Left lung (tissue), 10 donors: Measurements from ENCODE around the gene NR6A1. TPM values are rescaled to one million over a fixed set of nuclear protein-coding genes. Genes with fewer than 3 reads are reported as not detected.
A peak's percentile ranks its signal among the peaks of the same experiment; 100 is the strongest.

Experiments
- ATAC-seq: fragments of 200-7000 bp; cut with Tn5 transposase; one replicate; pipeline ENCODE4 v1.9.1; 2020; ENCODE audit warnings: moderate library complexity
- DNase-seq, 4 donors: peaks; one replicate each; pipeline ENCODE4 v3.0.0-alpha.2; 2013 to 2020
- H3K27ac ChIP-seq, 2 donors: fragments of 200-600 bp; sonication (generic) in 1 of 2; one replicate each; pipeline versions ENCODE4 v1.5.0 to v1.8.0; 2020 to 2021
- H3K27me3 ChIP-seq, 2 donors: fragments of 200-600 bp; sonication (generic) in 1 of 2; one replicate each; pipeline versions ENCODE4 v1.5.0 to v1.8.0; 2020 to 2021
- H3K36me3 ChIP-seq, 2 donors: fragments of 200-600 bp; sonication (generic) in 1 of 2; one replicate each; pipeline versions ENCODE4 v1.5.0 to v1.8.0; 2020 to 2021
- H3K4me1 ChIP-seq, 2 donors: fragments of 200-600 bp; one replicate each; pipeline ENCODE4 v1.8.0; 2021
- H3K4me3 ChIP-seq, 2 donors: fragments of 200-600 bp; sonication (generic) in 1 of 2; one replicate each; pipeline versions ENCODE4 v1.5.0 to v1.8.0; 2020 to 2021; ENCODE audit warnings: mild to moderate bottlenecking in 1 of 2
- H3K9me3 ChIP-seq, 2 donors: fragments of 200-600 bp; sonication (generic) in 1 of 2; one replicate each; pipeline versions ENCODE4 v1.5.0 to v1.8.0; 2020 to 2021
- CTCF ChIP-seq, 2 donors: fragments of 200-600 bp; sonication (generic) in 1 of 2; IDR thresholded peaks; one replicate each; pipeline versions ENCODE4 v1.5.0 to v1.8.0; 2021; ENCODE audit warnings: antibody characterized with exemption in 2 of 2
- intact Hi-C, 2 donors: fragments of 100-400 bp; cut with DNase I; formaldehyde crosslinking; loops; one replicate each; pipeline versions ENCODE4 v1.11.2 to v1.14.2; 2022
- polyA plus RNA-seq, 6 donors: library from polyadenylated mRNA; unstranded; fragments of 120-200 nt; gene quantifications; one replicate each; pipeline ENCODE4 v1.2.1, GENCODE V29; 2013; ENCODE audit not compliant: insufficient read length in 6 of 6
- total RNA-seq, 2 donors: library from RNA; stranded (reverse); fragmentation: NEBNext Ultra II Directional; extraction: Animal tissue kit (Norgen Biotek cat#: 25700); gene quantifications; one replicate each; pipeline ENCODE4 v1.2.1, GENCODE V29; 2021
- donor health status: DM: no; HTN: yes; CAD: no.
- donor health status: DM: no; HTN: no; CAD: no.

The NR6A1 gene
- total and polyA plus RNA-seq, 8 donors: 1.2 to 4.1 (median 1.7) TPM

DNA sequence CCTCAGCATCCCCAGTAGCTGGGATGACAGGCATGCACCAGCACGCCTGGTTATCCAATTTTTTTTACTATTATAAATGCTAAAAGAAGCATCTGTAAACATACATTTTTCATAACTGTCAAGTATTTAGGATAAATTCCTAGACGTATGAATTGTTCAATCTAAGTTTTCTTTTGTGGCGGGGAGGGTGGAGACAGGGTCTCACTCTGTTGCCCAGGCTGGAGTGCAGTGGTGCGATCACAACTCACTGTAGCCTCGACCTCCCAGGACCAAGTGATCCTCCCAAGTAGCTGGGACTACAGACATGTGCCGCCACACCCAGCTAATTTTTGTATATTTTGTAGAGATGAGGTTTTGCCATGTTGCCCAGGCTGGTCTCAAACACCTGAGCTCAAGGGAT is 52.2 kb downstream of the NR6A1 start:
- H3K36me3 ChIP-seq: no peaks in the 10 kb centered on the region
- H3K4me1 ChIP-seq: no peaks in the 10 kb centered on the region
- no peak overlapping the region for H3K27ac ChIP-seq
- DNase-seq: no peak
- no peaks in the 10 kb centered on the region for H3K9me3 ChIP-seq
- TF ChIP-seq CTCF (IDR thresholded peaks at IDR 0.05): no peak
- no peaks in the 10 kb centered on the region for H3K27me3 ChIP-seq
- intact Hi-C loops: no loop called here
- no peak for ATAC-seq
- H3K4me3 ChIP-seq: no peak overlapping the region

GRCh38 chr9:124717597-124717996 is 53.5 kb downstream of the NR6A1 start:
- Histone ChIP-seq H3K27ac (no peak overlapping the region), H3K9me3 (no peaks in the 10 kb centered on the region), H3K4me3 (no peak overlapping the region), H3K27me3 (no peaks in the 10 kb centered on the region), H3K36me3 (no peaks in the 10 kb centered on the region), H3K4me1 (no peaks in the 10 kb centered on the region)
- intact Hi-C loops: no loop called here
- no peak for ATAC-seq
- no peak for DNase-seq
- TF ChIP-seq CTCF (IDR thresholded peaks at IDR 0.05): no peak

- H3K9me3 ChIP-seq: no peaks in the 10 kb centered on the region
- no peak overlapping the region for H3K4me3 ChIP-seq
- ATAC-seq (no peak), DNase-seq (no peak)
- no peaks in the 10 kb centered on the region for H3K27me3 ChIP-seq
- TF ChIP-seq CTCF (IDR thresholded peaks at IDR 0.05): no peak
- peaks cover 0 to 3% of the 10 kb centered on the region in 2 donors for H3K4me1 ChIP-seq
- H3K36me3 ChIP-seq: no peaks in the 10 kb centered on the region
- intact Hi-C loops: no loop called here
- no peak overlapping the region for H3K27ac ChIP-seq
Observed at GRCh38 chr9:124716808-124717207, 54.3 kb downstream of the NR6A1 start.

DNA sequence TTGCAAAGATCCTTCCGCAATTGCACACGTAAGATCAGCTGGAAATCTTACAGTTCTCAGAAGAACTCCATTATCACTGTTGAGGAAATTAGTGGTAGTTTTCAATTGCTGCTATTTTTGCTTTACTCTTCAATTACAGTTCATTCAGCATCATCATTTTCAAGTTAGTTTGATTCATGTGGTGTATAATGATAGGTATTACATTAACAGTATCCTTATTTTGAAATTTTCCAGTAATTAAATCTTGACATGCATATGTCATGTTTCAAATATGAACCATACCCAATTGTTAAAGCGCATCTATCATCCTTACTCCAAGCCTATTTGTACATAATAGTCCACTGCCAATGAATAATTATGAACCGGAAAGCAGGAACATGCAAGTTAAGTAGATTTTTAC is 60.3 kb downstream of the NR6A1 start:
- Histone ChIP-seq H3K4me1 (peaks cover 0 to 3% of the 10 kb centered on the region in 2 donors), H3K27ac (no peak overlapping the region), H3K27me3 (no peaks in the 10 kb centered on the region), H3K36me3 (no peaks in the 10 kb centered on the region), H3K4me3 (no peak overlapping the region), H3K9me3 (no peaks in the 10 kb centered on the region)
- ATAC-seq: no peak
- no peak for TF ChIP-seq CTCF (IDR thresholded peaks at IDR 0.05)
- intact Hi-C loops: no loop called here
- peak in 2 of 4 donors; percentile 48 to 56 for DNase-seq

DNA sequence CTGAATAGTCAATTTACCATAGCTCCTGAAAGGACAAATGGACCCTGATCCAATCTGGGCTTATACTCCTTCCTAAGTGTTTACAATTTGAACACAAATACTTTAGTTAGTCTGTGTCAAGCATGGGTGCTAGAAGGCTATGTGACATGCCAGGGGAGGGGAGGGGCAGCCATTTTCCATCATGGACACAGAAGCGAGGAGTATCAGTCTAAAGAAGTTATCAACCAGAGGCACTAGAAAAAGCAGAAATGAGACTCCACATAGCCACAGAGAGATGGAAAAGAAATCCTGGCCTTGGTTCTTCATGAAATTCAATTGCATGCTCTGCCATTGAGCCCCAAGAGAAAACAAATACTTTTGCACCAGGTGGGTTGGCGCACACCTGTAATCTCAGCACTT is 61.8 kb downstream of the NR6A1 start:
- intact Hi-C loops: loop anchor here in 1 of 2 donors (5.0 kb wide), 1 partner anchor 82 kb away; no protein-coding TSS in a partner anchor
- no peak for DNase-seq
- H3K27ac ChIP-seq: no peak overlapping the region
- no peaks in the 10 kb centered on the region for H3K9me3 ChIP-seq
- H3K4me3 ChIP-seq: no peak overlapping the region
- H3K36me3 ChIP-seq: no peaks in the 10 kb centered on the region
- no peak for ATAC-seq
- TF ChIP-seq CTCF (IDR thresholded peaks at IDR 0.05): no peak
- H3K4me1 ChIP-seq: peaks cover 0 to 3% of the 10 kb centered on the region in 2 donors
- H3K27me3 ChIP-seq: no peaks in the 10 kb centered on the region
